AG10803 (cell line): ENCODE data around the gene ARL2BP.

ENCODE experiments used
- DNase-seq: peaks from one replicate; pipeline ENCODE4 v3.0.0; 2010; ENCODE audit warnings: low read depth
- H3K4me3 ChIP-seq: 2 replicates; pipeline ENCODE4 v1.5.1; 2011; ENCODE audit warnings: mild to moderate bottlenecking, low read length, control low read depth
- CTCF ChIP-seq: conservative IDR thresholded peaks from 2 replicates; pipeline ENCODE4 v1.5.1; 2011; ENCODE audit warnings: mild to moderate bottlenecking, low read length, control low read depth, inconsistent platforms

The ARL2BP gene

DNA sequence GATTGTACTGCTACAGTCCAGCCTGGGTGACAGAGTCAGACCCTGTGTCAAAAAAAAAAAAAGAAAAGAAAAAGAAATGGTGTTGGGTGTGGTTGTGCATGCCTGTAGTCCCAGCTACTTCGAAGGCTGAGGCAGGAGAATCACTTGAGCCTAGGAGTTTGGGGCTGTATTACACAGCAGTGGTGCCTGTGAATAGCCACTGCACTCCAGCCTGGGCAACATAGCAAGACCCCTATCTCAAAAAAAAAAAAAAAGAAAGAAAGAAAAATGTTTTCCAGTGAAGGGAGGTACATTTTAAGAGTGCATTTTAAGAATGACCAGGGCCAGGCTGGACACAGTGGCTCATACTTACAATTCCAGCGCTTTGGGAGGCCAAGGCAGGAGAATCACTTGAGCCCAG lies 6.3 kb downstream of the ARL2BP start:
- no peak for TF ChIP-seq CTCF
- DNase-seq: no peak
- H3K4me3 ChIP-seq: no peak overlapping the region

GRCh38 chr16:57252148-57252721 lies 7.2 kb downstream of the ARL2BP start:
- no peak for TF ChIP-seq CTCF
- no peak overlapping the region for H3K4me3 ChIP-seq
- no peak for DNase-seq

DNA sequence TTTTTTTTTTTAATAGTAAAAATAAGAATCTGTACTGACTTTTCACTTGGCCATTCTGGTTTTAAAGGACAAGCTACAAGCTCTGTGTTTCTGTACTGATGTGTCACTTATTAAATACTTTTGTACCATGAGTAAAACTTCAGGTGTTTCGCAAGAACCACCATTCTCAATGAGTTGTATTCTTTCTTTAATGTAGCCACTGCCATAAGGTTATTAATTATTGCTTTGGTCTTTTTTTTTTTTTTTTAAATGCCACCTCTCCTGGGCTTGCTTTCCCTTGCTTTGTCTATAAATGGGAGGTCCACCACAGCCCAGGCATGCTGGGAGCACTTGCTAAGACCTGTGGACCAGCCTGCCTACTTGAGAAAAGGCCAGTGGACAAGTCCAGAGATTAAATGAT lies 8.4 kb downstream of the ARL2BP start:
- TF ChIP-seq CTCF: no peak
- DNase-seq: no peak
- H3K4me3 ChIP-seq: no peak overlapping the region

- no peak for DNase-seq
- H3K4me3 ChIP-seq: no peak overlapping the region
- TF ChIP-seq CTCF: no peak
Observed at GRCh38 chr16:57255686-57256415, 10.8 kb downstream of the ARL2BP start.

DNA sequence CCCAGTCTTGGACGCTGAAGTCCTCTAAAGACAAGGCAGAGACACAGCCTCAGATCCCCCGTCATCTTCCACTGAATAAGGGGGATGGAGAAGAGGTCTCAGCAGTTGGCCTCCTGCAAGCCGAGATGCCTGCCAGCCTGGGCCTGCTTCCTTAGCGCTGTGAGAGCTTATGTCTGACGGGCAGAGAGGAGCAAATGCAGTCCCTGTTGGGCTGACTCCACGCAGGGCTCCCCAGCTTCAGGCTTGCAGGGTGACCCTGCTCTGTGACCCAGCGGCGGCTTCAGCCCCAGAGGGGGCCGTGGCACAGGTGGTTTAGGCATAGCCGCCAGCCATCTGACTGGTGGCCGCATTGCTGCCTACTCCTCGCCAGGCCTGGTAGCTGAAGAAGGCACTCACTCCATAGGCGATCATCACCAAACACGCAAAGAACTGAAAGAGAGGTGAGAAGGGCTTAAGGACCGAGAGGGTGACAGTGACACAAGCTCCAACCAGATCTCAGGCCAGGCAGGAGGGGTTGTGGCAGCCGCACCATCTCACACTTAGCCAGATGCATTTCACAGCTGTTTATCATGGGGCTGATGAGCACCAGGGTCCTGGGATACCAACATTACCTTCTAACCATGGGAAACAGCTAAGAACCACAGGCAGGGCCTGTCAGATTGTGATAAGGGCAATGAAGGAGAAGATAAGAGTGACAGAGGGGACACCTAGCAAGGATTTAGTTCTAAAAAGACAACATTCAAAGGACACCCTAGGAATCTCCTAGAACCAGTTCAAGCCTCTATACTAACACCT lies 11.7 kb downstream of the ARL2BP start:
- DNase-seq: no peak
- no peak overlapping the region for H3K4me3 ChIP-seq
- no peak for TF ChIP-seq CTCF

- DNase-seq: no peak
- TF ChIP-seq CTCF: no peak
- H3K4me3 ChIP-seq: no peak overlapping the region
Observed at GRCh38 chr16:57257455-57258070, 12.5 kb downstream of the ARL2BP start.
